Measurements from ENCODE around the gene ITGB7. TPM values are rescaled to one million over a fixed set of nuclear protein-coding genes. Genes with fewer than 3 reads are reported as not detected.

Gene ITGB7
- total and polyA plus RNA-seq, 10 donors = 23.9 to 75.5 (median 55.8) TPM

DNA sequence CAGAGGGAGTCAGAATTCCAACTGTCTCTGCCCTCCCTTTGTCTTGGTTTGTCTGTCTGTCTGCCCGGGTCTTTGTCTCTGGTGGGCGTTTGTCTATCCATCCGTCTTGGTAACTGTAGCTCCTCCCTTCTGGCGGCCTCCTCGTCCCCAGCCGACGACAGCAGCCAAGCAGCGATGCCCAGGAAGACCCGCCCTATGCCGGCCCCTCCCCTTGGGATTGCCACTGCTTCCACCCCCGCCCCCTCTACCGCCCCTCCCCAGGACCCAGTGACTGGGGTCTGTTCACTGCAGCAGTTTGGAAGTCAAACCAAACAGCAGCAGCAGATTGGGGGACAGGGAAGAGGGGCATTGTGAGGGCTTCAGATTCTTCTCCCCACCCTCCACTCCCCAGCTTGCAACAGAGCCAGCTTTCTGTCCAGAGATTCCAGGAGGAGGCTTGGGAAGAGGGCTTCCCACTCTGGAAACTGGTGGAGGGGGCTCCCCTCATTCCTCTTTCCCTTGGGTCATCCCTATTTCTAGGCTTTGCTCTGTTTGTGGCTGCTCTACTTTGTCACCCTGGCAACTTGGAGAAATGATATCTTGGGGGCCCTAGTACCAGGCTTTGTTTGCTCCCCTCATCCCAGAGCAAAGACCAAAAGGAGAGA is 27.3 kb upstream of the ITGB7 start:
- Histone ChIP-seq H3K4me3 (no peak overlapping the region), H3K9me3 (no peaks in the 10 kb centered on the region), H3K27ac (peak overlapping the region in 2 of 8 donors; percentile 80 to 85), H3K36me3 (no peaks in the 10 kb centered on the region), H3K27me3 (replicated peaks in 1 of 7) (peaks cover 0 to 42% (median 0%) of the 10 kb centered on the region in 7 donors), H3K4me1 (peaks cover 17 to 60% (median 41%) of the 10 kb centered on the region in 6 donors)
- DNase-seq = no peak
- 10 to 25% (median 15%) methylated on average over 9 to 12 of the region's 12 CpGs for WGBS, 5 donors
- TF ChIP-seq CTCF (IDR thresholded peaks at IDR 0.05 in 8 of 11, conservative IDR thresholded peaks at IDR 0.05 in 3 of 11) = no peak
- no peak for TF ChIP-seq POLR2A (IDR thresholded peaks at IDR 0.05)
- intact Hi-C loops (cut with DNase I; ENCODE audit: low total_unique reads) = no loop called here

GRCh38 chr12:53233671-53234121 is 26.6 kb upstream of the ITGB7 start:
- Histone ChIP-seq H3K4me1 (peaks cover 17 to 60% (median 41%) of the 10 kb centered on the region in 6 donors), H3K27me3 (replicated peaks in 1 of 7) (peaks cover 0 to 42% (median 0%) of the 10 kb centered on the region in 7 donors), H3K36me3 (no peaks in the 10 kb centered on the region), H3K9me3 (no peaks in the 10 kb centered on the region), H3K4me3 (peak overlapping the region in 1 of 8 donors; percentile 82), H3K27ac (peak overlapping the region in 3 of 8 donors; percentile 4 to 85 (median 80))
- intact Hi-C loops (cut with DNase I; ENCODE audit: low total_unique reads) = no loop called here
- no peak for DNase-seq
- WGBS, 5 donors = 48 to 85% (median 72%) methylated on average over 6 to 7 of the region's 7 CpGs
- no peak for TF ChIP-seq POLR2A (IDR thresholded peaks at IDR 0.05)
- no peak for TF ChIP-seq CTCF (IDR thresholded peaks at IDR 0.05 in 8 of 11, conservative IDR thresholded peaks at IDR 0.05 in 3 of 11)
- TF ChIP-seq POLR2AphosphoS5 (IDR thresholded peaks at IDR 0.05) = no peak

- TF ChIP-seq POLR2A (IDR thresholded peaks at IDR 0.05) (no peak), POLR2AphosphoS5 (IDR thresholded peaks at IDR 0.05) (no peak), CTCF (IDR thresholded peaks at IDR 0.05 in 8 of 11, conservative IDR thresholded peaks at IDR 0.05 in 3 of 11) (no peak)
- H3K27me3 ChIP-seq (replicated peaks in 1 of 7) = peaks cover 0 to 42% (median 0%) of the 10 kb centered on the region in 7 donors
- no peaks in the 10 kb centered on the region for H3K36me3 ChIP-seq
- no peaks in the 10 kb centered on the region for H3K9me3 ChIP-seq
- H3K4me1 ChIP-seq = peaks cover 17 to 60% (median 41%) of the 10 kb centered on the region in 6 donors
- peak overlapping the region in 6 of 8 donors; percentile 58 to 85 (median 72) for H3K27ac ChIP-seq
- 27 to 38% (median 29%) methylated on average over 10 to 11 of the region's 11 CpGs for WGBS, 5 donors
- DNase-seq = no peak
- intact Hi-C loops (cut with DNase I; ENCODE audit: low total_unique reads) = no loop called here
- H3K4me3 ChIP-seq = peak overlapping the region; percentile 39 to 82 (median 53)
Observed at GRCh38 chr12:53232646-53233461, 25.8 kb upstream of the ITGB7 start.
